Heart left ventricle (tissue), 16 donors: ENCODE data around the gene PRR23A. TPM values are rescaled to one million over a fixed set of nuclear protein-coding genes. Genes with fewer than 3 reads are reported as not detected.

ENCODE experiments used
- ATAC-seq, 4 donors: fragments of 200-7000 bp; cut with Tn5 transposase; one replicate each; pipeline ENCODE4 v1.9.1; 2020 to 2022; ENCODE audit warnings: moderate library complexity in 4 of 4, mild to moderate bottlenecking in 3 of 4, moderate number of reproducible peaks in 1 of 4
- DNase-seq, 5 donors: peaks; one replicate each; pipeline ENCODE4 v3.0.0-alpha.2; 2020
- H3K27ac ChIP-seq, 12 donors: fragments of 200-600 bp; sonication (generic) in 4 of 12; one replicate each; pipeline versions ENCODE4 v1.5.0 to v1.8.0; 2016 to 2022; ENCODE audit warnings: mild to moderate bottlenecking in 2 of 12
- H3K27me3 ChIP-seq, 9 donors: fragments of 200-600 bp; sonication (generic) in 2 of 9; one replicate each; pipeline versions ENCODE4 v1.5.1 to v1.8.0; 2016 to 2022; ENCODE audit warnings: mild to moderate bottlenecking in 3 of 9
- H3K36me3 ChIP-seq, 9 donors: fragments of 200-600 bp; sonication (generic) in 2 of 9; one replicate each; pipeline versions ENCODE4 v1.5.0 to v1.8.0; 2018 to 2022; ENCODE audit warnings: mild to moderate bottlenecking in 2 of 9
- H3K4me1 ChIP-seq, 12 donors: fragments of 200-600 bp; sonication (generic) in 4 of 12; one replicate each; pipeline versions ENCODE4 v1.5.0 to v1.8.0; 2016 to 2022; ENCODE audit warnings: mild to moderate bottlenecking in 3 of 12
- H3K4me3 ChIP-seq, 12 donors: fragments of 200-600 bp; sonication (generic) in 4 of 12; one replicate each; pipeline versions ENCODE4 v1.5.0 to v1.8.0; 2017 to 2022; ENCODE audit warnings: mild to moderate bottlenecking in 9 of 12, moderate library complexity in 4 of 12
- H3K9me3 ChIP-seq, 12 donors: fragments of 200-600 bp; sonication (generic) in 4 of 12; one replicate each; pipeline versions ENCODE4 v1.5.0 to v1.8.0; 2016 to 2022; ENCODE audit warnings: mild to moderate bottlenecking in 1 of 12
- POLR2A ChIP-seq, 2 donors: fragments of 450-650 bp; IDR thresholded peaks; one replicate each; pipeline ENCODE4 v1.6.1; 2017; ENCODE audit warnings: antibody characterized with exemption in 2 of 2, mild to moderate bottlenecking in 2 of 2, moderate library complexity in 2 of 2
- WGBS, 4 donors: extraction: QIAGEN DNeasy Blood & Tissue Kit in 2 of 4; methylation state at CpG; one replicate each; pipeline versions ENCODE4 v1.1.5 to v1.1.7; 2013 to 2018; 5-methylcytosine and 5-hydroxymethylcytosine counted together
- intact Hi-C, 10 donors: fragments of 100-400 bp; cut with DNase I; formaldehyde crosslinking; loops; one replicate each; pipeline versions ENCODE4 v1.11.1 to v1.14.2; 2022
- polyA plus RNA-seq, 2 donors: library from polyadenylated mRNA; stranded (reverse); fragments of 200-250 nt; gene quantifications; one replicate each; pipeline ENCODE4 v1.2.3, GENCODE V29; 2013
- total RNA-seq, 9 donors: library from RNA; depleted of rRNA in 2 of 9; stranded (reverse); fragments of >200 nt in 2 of 9; fragmentation: NEBNext Ultra II Directional in 3 of 9; extraction: Animal tissue kit (Norgen Biotek cat#: 25700) in 3 of 9; gene quantifications; one replicate each; pipeline versions ENCODE4 v1.1.0 to v1.2.4, GENCODE V29; 2016 to 2023
- TF ChIP-seq, protein P1 (sequence below), 12 donors: fragments of 200-600 bp; sonication (generic) in 4 of 12; IDR thresholded peaks; one replicate each; pipeline versions ENCODE4 v1.5.0 to v1.8.0; 2018 to 2022; ENCODE audit warnings: antibody characterized with exemption in 12 of 12, mild to moderate bottlenecking in 5 of 12
- donor health status: ischemic (EF 13 %, LVEDD 7.1; RV severe dilation, severe dysfunction).
- donor health status: healthy with polysubstance abuse.
- donor health status: DM: no; HTN: yes; CAD: no.
- donor health status: DM: no; HTN: no; CAD: no.
- donor health status: ischemic (EF 25% LVEDD 6.9; RV normal size, moderate dysfunction).
- donor health status: ischemic (EF 25% LVEDD 5.7; RV mildly dilated, moderate dysfunction).
- donor health status: healthy.
- donor health status: DM: yes; HTN: yes; CAD: no.
- donor health status: ischemic (EF 35%, LVEDD 5.7; RV mildly dilated, moderate dysfunction).
- donor health status: nonischemic (EF 11% LVEDD 7.7; RV severe dilation, severe dysfunction).
- donor health status: DM: yes; HTN: yes; CAD: no.
- donor health status: PGD.
- donor health status: ischemic (EF 29% LVEDD 5.4; RV normal size, mild dysfunction).
- donor health status: nonischemic (EF 23%, LVEDD 6.1; RV moderate dilation, normal function).

PRR23A gene
- total and polyA plus RNA-seq, 11 donors = not detected

DNA sequence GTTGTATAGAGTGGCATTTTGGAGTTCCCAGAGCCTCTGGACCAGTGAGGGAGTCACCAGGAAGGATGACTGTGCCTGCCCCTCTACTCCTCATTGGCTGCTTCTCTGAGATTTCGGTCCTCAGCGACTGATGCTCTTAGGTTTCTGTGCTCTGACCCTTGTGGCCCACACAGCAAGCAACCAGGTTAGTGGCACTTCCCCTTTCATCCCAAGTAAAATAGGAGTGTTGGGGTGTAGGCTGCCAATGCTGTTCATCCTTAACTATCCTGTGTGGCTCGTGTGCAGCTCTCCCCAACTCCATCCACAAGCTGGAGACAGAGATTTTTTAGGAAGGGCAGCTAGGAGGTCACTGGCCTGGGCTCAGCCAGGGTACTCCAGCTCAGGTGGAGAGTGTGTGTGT, 21.3 kb downstream of the PRR23A start:
- intact Hi-C loops = no loop called here
- Histone ChIP-seq H3K9me3 (no peaks in the 10 kb centered on the region), H3K4me1 (no peaks in the 10 kb centered on the region), H3K4me3 (no peak overlapping the region), H3K27me3 (no peaks in the 10 kb centered on the region), H3K36me3 (no peaks in the 10 kb centered on the region), H3K27ac (no peak overlapping the region)
- DNase-seq (no peak), ATAC-seq (no peak)
- TF ChIP-seq, protein P1, sequence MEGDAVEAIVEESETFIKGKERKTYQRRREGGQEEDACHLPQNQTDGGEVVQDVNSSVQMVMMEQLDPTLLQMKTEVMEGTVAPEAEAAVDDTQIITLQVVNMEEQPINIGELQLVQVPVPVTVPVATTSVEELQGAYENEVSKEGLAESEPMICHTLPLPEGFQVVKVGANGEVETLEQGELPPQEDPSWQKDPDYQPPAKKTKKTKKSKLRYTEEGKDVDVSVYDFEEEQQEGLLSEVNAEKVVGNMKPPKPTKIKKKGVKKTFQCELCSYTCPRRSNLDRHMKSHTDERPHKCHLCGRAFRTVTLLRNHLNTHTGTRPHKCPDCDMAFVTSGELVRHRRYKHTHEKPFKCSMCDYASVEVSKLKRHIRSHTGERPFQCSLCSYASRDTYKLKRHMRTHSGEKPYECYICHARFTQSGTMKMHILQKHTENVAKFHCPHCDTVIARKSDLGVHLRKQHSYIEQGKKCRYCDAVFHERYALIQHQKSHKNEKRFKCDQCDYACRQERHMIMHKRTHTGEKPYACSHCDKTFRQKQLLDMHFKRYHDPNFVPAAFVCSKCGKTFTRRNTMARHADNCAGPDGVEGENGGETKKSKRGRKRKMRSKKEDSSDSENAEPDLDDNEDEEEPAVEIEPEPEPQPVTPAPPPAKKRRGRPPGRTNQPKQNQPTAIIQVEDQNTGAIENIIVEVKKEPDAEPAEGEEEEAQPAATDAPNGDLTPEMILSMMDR (IDR thresholded peaks at IDR 0.05) = no peak
- 46 to 72% (median 49%) methylated on average over 3 of the region's 3 CpGs for WGBS, 4 donors

DNA sequence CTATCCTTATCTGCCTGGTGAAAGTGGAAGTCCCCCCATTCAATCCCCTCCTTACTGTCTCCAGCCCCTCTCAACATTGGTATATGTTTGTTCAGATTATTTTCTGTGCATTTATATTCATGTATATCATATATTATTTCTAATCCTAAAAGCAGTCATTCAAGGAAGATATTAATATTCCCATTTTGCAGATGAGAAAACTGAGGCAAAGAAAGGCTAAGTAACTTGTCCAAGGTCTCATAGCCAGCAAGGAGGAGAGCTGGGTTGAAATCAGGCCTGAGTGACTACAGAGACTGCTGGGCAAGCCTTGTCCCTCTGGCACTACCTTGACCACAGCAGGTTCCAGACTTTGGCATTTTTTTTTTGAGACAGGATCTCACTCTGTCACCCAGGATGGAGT, 30.0 kb downstream of the PRR23A start:
- H3K9me3 ChIP-seq = no peaks in the 10 kb centered on the region
- no peak overlapping the region for H3K27ac ChIP-seq
- no peak overlapping the region for H3K4me3 ChIP-seq
- H3K27me3 ChIP-seq = peaks cover 0 to 11% (median 1%) of the 10 kb centered on the region in 9 donors
- TF ChIP-seq, protein P1 (IDR thresholded peaks at IDR 0.05) = no peak
- TF ChIP-seq POLR2A (IDR thresholded peaks at IDR 0.05) = no peak
- DNase-seq = no peak
- peaks cover 0 to 6% (median 0%) of the 10 kb centered on the region in 12 donors for H3K4me1 ChIP-seq
- intact Hi-C loops = no loop called here
- ATAC-seq = no peak
- no peaks in the 10 kb centered on the region for H3K36me3 ChIP-seq

DNA sequence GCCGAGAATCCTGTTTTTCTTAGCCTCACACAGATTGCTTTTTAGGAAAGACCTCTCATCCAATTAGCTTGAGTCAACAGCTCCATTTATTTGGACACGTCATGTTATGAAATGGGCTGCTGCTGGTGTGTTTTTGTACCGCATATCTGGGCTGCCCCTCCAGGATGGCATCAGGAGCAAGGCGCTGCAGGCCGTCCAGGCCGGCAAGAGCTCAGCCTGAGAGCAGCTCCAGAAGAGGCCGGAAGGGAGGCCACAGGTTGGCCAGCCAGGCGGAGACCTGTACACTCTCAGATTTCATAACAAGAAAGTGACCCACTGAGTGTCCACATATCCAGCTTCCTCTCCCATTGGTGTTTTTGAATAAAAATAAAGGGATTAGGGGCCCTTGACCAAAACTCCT, 30.7 kb downstream of the PRR23A start:
- H3K27ac ChIP-seq = no peak overlapping the region
- no peak for ATAC-seq
- no peaks in the 10 kb centered on the region for H3K9me3 ChIP-seq
- no peak overlapping the region for H3K4me3 ChIP-seq
- H3K27me3 ChIP-seq = peaks cover 0 to 18% (median 4%) of the 10 kb centered on the region in 9 donors
- no peak for DNase-seq
- H3K4me1 ChIP-seq = peaks cover 0 to 6% (median 0%) of the 10 kb centered on the region in 12 donors
- no peak for TF ChIP-seq POLR2A (IDR thresholded peaks at IDR 0.05)
- TF ChIP-seq, protein P1 (IDR thresholded peaks at IDR 0.05) = no peak
- intact Hi-C loops = no loop called here
- WGBS, 4 donors = 89 to 90% (median 90%) methylated on average over 4 to 8 of the region's 8 CpGs
- no peaks in the 10 kb centered on the region for H3K36me3 ChIP-seq

DNA sequence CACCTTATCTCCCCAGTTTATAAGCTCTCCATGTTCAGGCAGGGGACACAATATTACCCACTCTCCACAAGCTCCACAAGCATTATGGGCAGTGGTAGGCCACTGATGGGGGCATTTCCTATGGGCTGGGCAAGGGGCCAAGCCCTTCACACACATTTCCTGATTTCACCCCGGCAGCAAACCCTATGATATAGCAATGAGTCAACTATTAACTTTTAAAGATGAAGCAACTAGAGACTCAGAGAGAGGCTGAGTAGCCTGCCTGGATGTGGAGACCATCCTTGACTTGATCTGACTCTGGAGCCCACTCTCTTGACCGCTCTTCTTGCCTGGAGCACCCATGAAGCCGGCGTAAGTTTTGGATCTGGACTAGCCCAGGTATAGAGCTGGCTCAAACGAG, 31.6 kb downstream of the PRR23A start:
- intact Hi-C loops = no loop called here
- Histone ChIP-seq H3K36me3 (no peaks in the 10 kb centered on the region), H3K4me3 (no peak overlapping the region), H3K27me3 (peaks cover 0 to 24% (median 4%) of the 10 kb centered on the region in 9 donors), H3K9me3 (no peaks in the 10 kb centered on the region), H3K4me1 (peaks cover 0 to 4% (median 0%) of the 10 kb centered on the region in 12 donors), H3K27ac (no peak overlapping the region)
- ATAC-seq = no peak
- 76 to 84% (median 80%) methylated on average over 5 of the region's 5 CpGs for WGBS, 4 donors
- DNase-seq = no peak
- no peak for TF ChIP-seq POLR2A (IDR thresholded peaks at IDR 0.05)
- TF ChIP-seq, protein P1 (IDR thresholded peaks at IDR 0.05) = no peak
